HG03060 (cell line): ENCODE results near the gene DGCR2.
"Not testable (repeated sequence)": the region's sequence is repeated elsewhere in the genome, so short reads cannot be mapped to it uniquely, and the experiment has no call there.

Experiments used
- ATAC-seq: cut with Tn5 transposase; IDR thresholded peaks from one replicate; pipeline ENCODE4 v1.9.1; 2021; ENCODE audit warnings: low read depth, moderate number of reproducible peaks; ENCODE audit not compliant: unreplicated experiment

DGCR2 gene

GRCh38 chr22:19084586-19084985, 37.6 kb downstream of the DGCR2 start:
- not testable (repeated sequence) for ATAC-seq

GRCh38 chr22:19084126-19084525, 38.1 kb downstream of the DGCR2 start:
- not testable (repeated sequence) for ATAC-seq

- no peak for ATAC-seq
Measured at GRCh38 chr22:19082793-19083192, 39.4 kb downstream of the DGCR2 start.

GRCh38 chr22:19082101-19082500, 40.1 kb downstream of the DGCR2 start:
- no peak for ATAC-seq

- ATAC-seq, result no peak
Measured at GRCh38 chr22:19081351-19081750, 40.9 kb downstream of the DGCR2 start.

- no peak for ATAC-seq
Measured at GRCh38 chr22:19080853-19081252, 41.4 kb downstream of the DGCR2 start.

GRCh38 chr22:19079691-19080090, 42.5 kb downstream of the DGCR2 start:
- ATAC-seq, result no peak

- ATAC-seq, result no peak
Measured at GRCh38 chr22:19075404-19075803, 46.8 kb downstream of the DGCR2 start.

GRCh38 chr22:19072853-19073252, 49.4 kb downstream of the DGCR2 start:
- not testable (repeated sequence) for ATAC-seq

- no peak for ATAC-seq
Measured at GRCh38 chr22:19070397-19071169, 51.6 kb downstream of the DGCR2 start.

GRCh38 chr22:19069451-19069850, 52.8 kb downstream of the DGCR2 start:
- no peak for ATAC-seq

GRCh38 chr22:19068784-19069271, 53.4 kb downstream of the DGCR2 start:
- no peak for ATAC-seq

GRCh38 chr22:19067696-19068348, 54.4 kb downstream of the DGCR2 start:
- ATAC-seq, result no peak

- ATAC-seq, result no peak
Measured at GRCh38 chr22:19066531-19067271, 55.5 kb downstream of the DGCR2 start.

GRCh38 chr22:19065929-19066328, 56.3 kb downstream of the DGCR2 start:
- ATAC-seq, result no peak

- no peak for ATAC-seq
Measured at GRCh38 chr22:19065298-19065859, 56.8 kb downstream of the DGCR2 start.

GRCh38 chr22:19064354-19065054, 57.7 kb downstream of the DGCR2 start:
- ATAC-seq, result no peak

- no peak for ATAC-seq
Measured at GRCh38 chr22:19063581-19064353, 58.4 kb downstream of the DGCR2 start.

- no peak for ATAC-seq
Measured at GRCh38 chr22:19062943-19063308, 59.3 kb downstream of the DGCR2 start.
